Activated naive CD8-positive, alpha-beta T cell (primary cell): Measurements from ENCODE around the gene FTO.

Source experiments
- H3K27ac Mint-ChIP-seq: one replicate; pipeline ENCODE4 v1.8.0; 2021; ENCODE audit warnings: mixed read lengths
- H3K27me3 Mint-ChIP-seq: one replicate; pipeline ENCODE4 v1.8.0; 2021; ENCODE audit warnings: mixed read lengths
- H3K36me3 Mint-ChIP-seq: one replicate; pipeline ENCODE4 v1.8.0; 2021; ENCODE audit warnings: mixed read lengths
- H3K4me1 Mint-ChIP-seq: one replicate; pipeline ENCODE4 v1.8.0; 2021; ENCODE audit warnings: low read depth, mixed read lengths
- H3K4me3 Mint-ChIP-seq: one replicate; pipeline ENCODE4 v1.8.0; 2021; ENCODE audit warnings: mild to moderate bottlenecking, mixed read lengths
- H3K9me3 Mint-ChIP-seq: one replicate; pipeline ENCODE4 v1.8.0; 2021; ENCODE audit warnings: low read depth, mixed read lengths

Gene FTO

GRCh38 chr16:54000361-54000760 is 296.4 kb downstream of the FTO start:
- Mint-ChIP-seq H3K27me3 (no peaks in the 10 kb centered on the region), H3K9me3 (peaks cover 4% of the 10 kb centered on the region), H3K36me3 (peaks cover 14% of the 10 kb centered on the region), H3K27ac (no peak overlapping the region), H3K4me1 (no peaks in the 10 kb centered on the region), H3K4me3 (no peak overlapping the region)

DNA sequence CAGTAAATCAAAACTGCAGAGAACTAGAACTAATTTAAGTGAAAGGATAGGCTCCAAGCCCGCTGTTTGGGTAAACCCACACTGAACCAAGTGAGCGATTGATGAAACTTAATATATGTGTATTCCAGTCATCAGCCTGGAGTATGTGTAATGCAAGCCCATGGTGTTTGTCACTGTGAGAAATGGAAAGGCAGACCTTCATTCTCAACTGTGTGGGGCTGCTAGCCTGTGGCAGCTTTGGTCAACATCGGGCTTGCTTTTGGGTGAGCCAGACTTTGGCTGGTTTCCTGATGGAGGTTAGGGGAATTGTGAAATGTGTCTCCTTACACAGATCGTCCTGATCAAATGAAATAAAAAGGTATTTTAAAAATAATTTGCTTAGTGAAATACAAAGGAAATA is 302.7 kb downstream of the FTO start:
- H3K4me1 Mint-ChIP-seq, result no peaks in the 10 kb centered on the region
- no peaks in the 10 kb centered on the region for H3K27me3 Mint-ChIP-seq
- no peak overlapping the region for H3K4me3 Mint-ChIP-seq
- no peaks in the 10 kb centered on the region for H3K9me3 Mint-ChIP-seq
- H3K36me3 Mint-ChIP-seq, result peaks cover 28% of the 10 kb centered on the region
- H3K27ac Mint-ChIP-seq, result no peak overlapping the region

DNA sequence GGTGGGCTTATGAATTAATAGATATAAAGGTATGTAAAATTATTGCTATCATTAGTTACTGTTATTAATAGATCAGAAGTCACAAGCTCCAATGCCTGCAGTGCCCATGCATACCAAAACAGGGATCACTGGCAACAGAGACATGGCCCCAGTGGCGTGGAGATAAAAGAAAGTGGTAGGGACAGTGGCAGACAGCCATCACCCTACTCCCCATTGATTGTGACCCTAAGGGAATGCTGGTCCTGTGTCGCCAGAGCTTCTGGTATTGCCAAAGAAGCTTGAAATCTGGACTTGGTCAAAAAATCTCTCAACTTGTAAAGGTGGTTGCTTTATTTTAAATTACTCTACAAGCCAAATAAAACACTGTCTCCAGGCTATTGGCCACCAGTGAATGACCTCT is 303.5 kb downstream of the FTO start:
- H3K4me3 Mint-ChIP-seq, result no peak overlapping the region
- peaks cover 33% of the 10 kb centered on the region for H3K36me3 Mint-ChIP-seq
- no peak overlapping the region for H3K27ac Mint-ChIP-seq
- no peaks in the 10 kb centered on the region for H3K9me3 Mint-ChIP-seq
- no peaks in the 10 kb centered on the region for H3K4me1 Mint-ChIP-seq
- no peaks in the 10 kb centered on the region for H3K27me3 Mint-ChIP-seq

DNA sequence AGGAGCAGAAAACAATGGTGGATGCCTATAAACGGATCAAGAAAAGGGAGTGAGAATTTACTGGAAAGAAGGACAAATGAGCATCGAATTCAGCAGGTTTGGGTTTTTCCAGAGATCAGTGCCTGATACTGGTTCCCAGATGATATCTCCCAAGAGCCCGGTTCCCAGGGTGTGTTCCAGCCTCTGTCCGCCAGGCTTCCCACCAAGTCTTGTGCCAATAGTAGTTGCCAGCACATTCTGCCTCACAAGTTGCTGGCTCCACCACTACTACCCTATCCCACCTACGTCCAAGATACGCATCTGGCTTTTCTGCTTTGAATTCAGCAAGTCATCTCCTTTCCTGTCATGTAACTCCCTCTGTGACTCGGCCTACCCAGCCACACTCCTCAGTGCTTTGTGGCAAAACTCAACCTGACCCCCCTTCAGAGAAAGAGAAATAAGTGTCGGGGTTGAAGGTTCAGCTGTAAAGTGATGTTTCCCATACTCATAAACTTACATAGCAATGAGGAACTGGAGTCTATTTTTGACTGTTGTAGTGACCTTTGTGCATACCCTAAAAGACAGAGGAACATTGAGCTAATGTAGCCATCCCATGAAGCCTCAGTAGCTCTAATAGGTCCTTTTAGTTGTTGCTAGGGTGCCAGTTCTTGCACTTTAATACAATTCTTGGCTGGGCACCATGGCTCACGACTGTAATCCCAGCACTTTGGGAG is 305.7 kb downstream of the FTO start:
- H3K4me3 Mint-ChIP-seq, result no peak overlapping the region
- H3K36me3 Mint-ChIP-seq, result peaks cover 40% of the 10 kb centered on the region
- H3K27me3 Mint-ChIP-seq, result no peaks in the 10 kb centered on the region
- no peak overlapping the region for H3K27ac Mint-ChIP-seq
- H3K9me3 Mint-ChIP-seq, result no peaks in the 10 kb centered on the region
- no peaks in the 10 kb centered on the region for H3K4me1 Mint-ChIP-seq

DNA sequence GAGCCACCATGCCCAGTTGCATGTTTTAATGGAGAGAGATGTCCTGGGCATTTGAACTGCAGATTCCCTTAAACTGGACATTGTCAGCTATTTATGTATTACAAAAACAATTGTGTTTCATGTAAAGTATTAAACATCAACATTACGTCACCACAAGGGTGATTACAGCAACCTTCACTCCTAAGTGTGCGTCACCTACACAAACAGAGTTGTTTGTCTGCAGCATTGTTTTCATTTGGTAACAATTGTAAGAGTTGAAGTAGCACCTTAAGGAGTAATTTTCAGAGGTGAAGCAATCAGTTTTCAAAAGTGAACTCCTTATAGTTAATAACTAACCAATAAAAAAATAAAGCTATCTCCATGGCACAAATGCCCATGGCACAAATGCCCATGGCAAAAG is 311.2 kb downstream of the FTO start:
- Mint-ChIP-seq H3K4me3 (no peak overlapping the region), H3K36me3 (peaks cover 53% of the 10 kb centered on the region), H3K27me3 (no peaks in the 10 kb centered on the region), H3K27ac (no peak overlapping the region), H3K4me1 (no peaks in the 10 kb centered on the region), H3K9me3 (peaks cover 24% of the 10 kb centered on the region)

DNA sequence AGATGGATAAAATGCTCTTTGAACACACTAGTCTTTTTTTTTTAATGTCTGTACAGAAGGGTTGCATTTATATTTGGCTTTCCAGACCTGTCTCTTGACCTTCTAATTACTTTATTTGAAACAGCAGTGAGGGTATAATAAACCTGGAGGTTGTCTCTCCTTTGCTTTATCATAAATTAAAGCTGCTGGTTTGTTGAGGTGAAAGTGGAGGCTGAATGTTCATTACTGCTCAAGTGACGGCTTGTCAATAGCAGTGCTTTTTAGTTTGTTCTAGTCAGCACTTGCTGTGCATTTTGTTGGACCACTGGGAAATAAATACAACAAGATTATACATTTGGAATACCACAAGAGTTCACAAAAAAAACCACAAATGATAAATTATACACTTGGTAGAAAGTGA is 318.4 kb downstream of the FTO start:
- Mint-ChIP-seq H3K4me3 (no peak overlapping the region), H3K4me1 (no peaks in the 10 kb centered on the region), H3K36me3 (peaks cover 51% of the 10 kb centered on the region), H3K9me3 (peaks cover 25% of the 10 kb centered on the region), H3K27me3 (no peaks in the 10 kb centered on the region), H3K27ac (no peak overlapping the region)

DNA sequence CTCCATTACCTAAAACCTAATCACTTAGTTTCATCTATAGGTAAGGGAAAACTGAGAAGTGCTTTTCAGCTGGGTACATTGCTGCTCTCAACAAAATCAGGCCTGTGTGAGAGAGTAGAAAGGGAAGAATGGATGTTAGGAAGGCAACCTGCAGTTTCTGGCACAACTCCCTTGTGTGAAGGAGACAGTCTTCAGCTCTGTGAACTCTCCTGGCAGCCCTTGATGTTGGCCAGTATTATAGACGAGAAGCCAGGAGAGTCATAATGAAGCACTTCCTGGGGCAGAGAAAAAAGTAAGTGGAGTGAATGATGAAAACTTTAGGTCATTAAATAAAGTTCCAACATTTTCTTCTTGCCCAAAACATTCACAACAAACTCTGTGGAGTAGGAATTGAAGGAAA is 322.5 kb downstream of the FTO start:
- Mint-ChIP-seq H3K9me3 (peaks cover 31% of the 10 kb centered on the region), H3K4me1 (no peaks in the 10 kb centered on the region), H3K27ac (no peak overlapping the region), H3K27me3 (no peaks in the 10 kb centered on the region), H3K36me3 (peaks cover 60% of the 10 kb centered on the region), H3K4me3 (no peak overlapping the region)

- H3K36me3 Mint-ChIP-seq, result peaks cover 59% of the 10 kb centered on the region
- H3K27me3 Mint-ChIP-seq, result no peaks in the 10 kb centered on the region
- no peaks in the 10 kb centered on the region for H3K4me1 Mint-ChIP-seq
- no peak overlapping the region for H3K27ac Mint-ChIP-seq
- H3K4me3 Mint-ChIP-seq, result no peak overlapping the region
- H3K9me3 Mint-ChIP-seq, result peaks cover 31% of the 10 kb centered on the region
These were observed 323.1 kb downstream of the FTO start for GRCh38 chr16:54027062-54027461.

GRCh38 chr16:54027558-54027957 is 323.6 kb downstream of the FTO start:
- no peak overlapping the region for H3K27ac Mint-ChIP-seq
- H3K4me1 Mint-ChIP-seq, result no peaks in the 10 kb centered on the region
- H3K4me3 Mint-ChIP-seq, result no peak overlapping the region
- peaks cover 61% of the 10 kb centered on the region for H3K36me3 Mint-ChIP-seq
- no peaks in the 10 kb centered on the region for H3K27me3 Mint-ChIP-seq
- peaks cover 31% of the 10 kb centered on the region for H3K9me3 Mint-ChIP-seq

- H3K4me1 Mint-ChIP-seq, result no peaks in the 10 kb centered on the region
- H3K27ac Mint-ChIP-seq, result no peak overlapping the region
- H3K9me3 Mint-ChIP-seq, result peaks cover 31% of the 10 kb centered on the region
- H3K4me3 Mint-ChIP-seq, result no peak overlapping the region
- H3K27me3 Mint-ChIP-seq, result no peaks in the 10 kb centered on the region
- peaks cover 64% of the 10 kb centered on the region for H3K36me3 Mint-ChIP-seq
These were observed 324.0 kb downstream of the FTO start for GRCh38 chr16:54027995-54028394.

DNA sequence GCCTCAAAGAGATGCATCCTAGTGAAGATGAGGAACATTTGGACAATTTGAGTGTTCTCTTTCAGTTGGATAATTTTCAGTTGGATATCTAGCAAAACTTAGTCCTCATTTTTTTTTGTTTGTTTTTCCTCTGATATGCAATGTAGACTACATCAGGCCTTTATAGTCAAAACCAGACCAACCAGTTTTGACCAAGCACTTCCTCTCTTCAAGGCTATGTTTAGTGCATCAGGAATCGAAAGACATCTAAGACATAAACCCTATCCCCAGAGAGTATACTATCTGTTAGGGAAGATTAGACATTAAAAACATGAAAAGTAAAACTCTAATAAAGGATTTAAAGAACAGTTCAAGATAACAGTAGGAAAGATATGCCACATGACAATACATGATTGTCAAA is 326.5 kb downstream of the FTO start:
- Mint-ChIP-seq H3K36me3 (peaks cover 59% of the 10 kb centered on the region), H3K27ac (no peak overlapping the region), H3K4me3 (no peak overlapping the region), H3K9me3 (peaks cover 23% of the 10 kb centered on the region), H3K27me3 (no peaks in the 10 kb centered on the region), H3K4me1 (no peaks in the 10 kb centered on the region)

DNA sequence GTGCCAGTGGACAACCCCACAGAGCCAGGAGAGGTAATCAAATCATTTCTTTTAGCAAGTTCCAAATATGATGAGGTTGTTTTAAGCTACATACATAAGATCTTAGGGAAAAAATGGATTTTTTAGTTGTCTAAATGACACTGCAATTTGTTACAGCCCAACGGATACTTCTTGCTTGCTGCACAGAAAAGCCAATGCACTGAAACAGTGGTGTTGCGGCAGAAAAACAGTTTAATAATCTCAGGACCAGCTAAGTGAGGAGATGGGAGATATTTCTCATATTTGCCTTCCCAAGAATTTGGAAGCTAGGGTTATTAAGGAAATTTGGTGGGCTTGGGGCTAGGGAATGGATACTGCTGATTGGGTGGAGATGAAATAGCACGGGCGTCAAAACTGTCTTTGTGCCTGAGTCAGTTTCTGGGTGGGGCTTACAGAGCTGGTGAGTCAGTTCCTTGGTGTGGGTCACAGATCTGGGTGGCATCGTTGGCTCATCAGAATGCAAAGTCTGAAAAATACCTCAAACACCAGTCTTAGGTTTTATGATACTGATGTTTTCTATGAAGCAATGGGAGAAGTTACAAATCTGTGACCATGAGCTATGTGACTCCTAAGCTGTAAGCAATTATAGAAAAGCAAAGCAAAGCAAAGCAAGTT is 327.3 kb downstream of the FTO start:
- Mint-ChIP-seq H3K27me3 (no peaks in the 10 kb centered on the region), H3K4me3 (no peak overlapping the region), H3K27ac (no peak overlapping the region), H3K4me1 (no peaks in the 10 kb centered on the region), H3K36me3 (peaks cover 62% of the 10 kb centered on the region), H3K9me3 (peaks cover 23% of the 10 kb centered on the region)

DNA sequence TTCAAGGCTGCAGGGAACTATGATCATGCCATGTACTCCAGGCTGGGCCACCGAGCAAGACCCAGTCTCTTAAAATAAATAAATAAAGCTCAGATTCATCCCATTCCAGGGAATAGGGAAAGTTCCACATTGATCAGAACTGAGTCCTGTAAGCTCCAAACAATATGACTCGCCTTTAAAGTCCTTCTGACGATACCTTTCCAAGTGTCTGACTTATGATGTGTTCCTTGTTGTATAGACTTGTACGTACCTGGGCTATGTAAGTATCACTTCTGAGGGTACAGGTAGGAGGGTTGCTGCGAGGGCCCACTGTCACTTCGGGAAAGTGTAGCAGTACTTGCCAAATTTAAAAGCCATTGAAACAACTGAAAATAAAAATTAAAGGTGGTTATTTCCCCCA is 329.8 kb downstream of the FTO start:
- Mint-ChIP-seq H3K4me1 (no peaks in the 10 kb centered on the region), H3K27ac (no peak overlapping the region), H3K4me3 (no peak overlapping the region), H3K27me3 (no peaks in the 10 kb centered on the region), H3K9me3 (peaks cover 13% of the 10 kb centered on the region), H3K36me3 (peaks cover 47% of the 10 kb centered on the region)

GRCh38 chr16:54034684-54035083 is 330.7 kb downstream of the FTO start:
- no peak overlapping the region for H3K27ac Mint-ChIP-seq
- no peak overlapping the region for H3K4me3 Mint-ChIP-seq
- H3K27me3 Mint-ChIP-seq, result no peaks in the 10 kb centered on the region
- H3K9me3 Mint-ChIP-seq, result peaks cover 12% of the 10 kb centered on the region
- H3K4me1 Mint-ChIP-seq, result no peaks in the 10 kb centered on the region
- peaks cover 48% of the 10 kb centered on the region for H3K36me3 Mint-ChIP-seq

DNA sequence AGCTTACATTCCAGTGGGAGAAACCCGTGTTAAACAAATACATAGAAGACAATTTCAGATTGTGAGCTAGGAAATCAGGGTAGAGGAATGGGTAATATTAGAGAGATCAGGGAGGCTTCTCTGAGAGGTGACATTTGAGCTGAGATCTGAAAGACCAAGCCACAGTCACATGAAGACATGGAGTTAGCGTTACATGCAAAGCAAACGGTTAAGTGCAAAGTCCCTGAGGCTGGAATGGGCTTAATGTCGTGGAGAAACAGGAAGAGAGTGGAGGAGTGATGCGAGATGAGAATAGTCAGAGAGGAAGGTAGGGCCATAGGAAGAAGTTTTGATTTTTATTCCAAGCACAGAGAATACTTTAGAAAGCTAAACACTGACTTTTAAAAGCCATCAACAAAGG is 336.5 kb downstream of the FTO start:
- H3K9me3 Mint-ChIP-seq, result peaks cover 8% of the 10 kb centered on the region
- no peaks in the 10 kb centered on the region for H3K27me3 Mint-ChIP-seq
- no peak overlapping the region for H3K27ac Mint-ChIP-seq
- H3K4me3 Mint-ChIP-seq, result no peak overlapping the region
- H3K36me3 Mint-ChIP-seq, result peaks cover 30% of the 10 kb centered on the region
- no peaks in the 10 kb centered on the region for H3K4me1 Mint-ChIP-seq

DNA sequence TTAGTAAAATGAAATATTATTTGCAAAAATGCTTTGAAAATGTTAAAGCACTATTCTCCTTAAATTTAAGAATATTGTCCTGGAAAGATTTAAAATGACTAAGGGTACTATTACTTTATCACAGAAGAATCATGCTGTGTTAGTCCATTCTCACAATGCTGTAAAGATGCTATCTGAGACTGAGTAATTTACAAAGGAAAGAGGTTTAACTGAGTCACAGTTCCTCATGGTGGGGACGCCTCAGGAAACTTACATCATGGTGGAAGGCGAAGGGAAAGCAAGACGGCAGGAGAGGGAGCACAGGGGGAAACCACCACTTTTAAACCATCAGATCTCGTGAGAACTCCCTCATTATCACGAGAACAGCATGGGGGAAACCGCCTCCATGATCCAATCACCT is 337.0 kb downstream of the FTO start:
- Mint-ChIP-seq H3K36me3 (peaks cover 27% of the 10 kb centered on the region), H3K4me3 (no peak overlapping the region), H3K9me3 (peaks cover 8% of the 10 kb centered on the region), H3K27me3 (no peaks in the 10 kb centered on the region), H3K27ac (no peak overlapping the region), H3K4me1 (no peaks in the 10 kb centered on the region)
